A549 (cell line): ENCODE measurements around the gene SEMA5A. TPM values are rescaled to one million over a fixed set of nuclear protein-coding genes. Genes with fewer than 3 reads are reported as not detected.

Experiments used
- ATAC-seq, 2 experiments: fragments of 200-7000 bp in 1 of 2; fragments of >200 bp in 1 of 2; cut with Nextera tagmentation in 1 of 2; cut with Tn5 transposase in 1 of 2; 3 replicates each; pipeline versions ENCODE4 v1.8.0 to v1.9.1; 2018 to 2020; ENCODE audit warnings: mild to moderate bottlenecking in 1 of 2, moderate library complexity in 1 of 2
- CTCF ChIA-PET: fragments of 300-600 bp; sonication (Branson Sonifier 250); formaldehyde crosslinking; extraction: SDS; loops from one replicate; lab custom pipeline; 2021; ENCODE audit warnings: antibody characterized with exemption, inconsistent platforms; lab: Yijun Ruan, JAX
- POLR2A ChIA-PET: fragments of 350-600 bp; formaldehyde crosslinking; extraction: SDS; loops from one replicate; lab custom pipeline; 2021; ENCODE audit warnings: antibody characterized with exemption, inconsistent platforms; lab: Yijun Ruan, JAX
- DNase-seq, 2 experiments: peaks; one replicate each; pipeline versions ENCODE4 v3.0.0 to v3.0.0-alpha.2; 2011 to 2016; ENCODE audit warnings: low read depth in 1 of 2, low spot score in 1 of 2
- FAIRE-seq: peaks from 2 replicates; lab custom pipeline; 2011; peaks lifted over from hg19 to GRCh38; lab: Jason Lieb, UNC
- H3K27ac ChIP-seq, 2 experiments: fragments of >200 bp; sonication (Bioruptor Twin); formaldehyde crosslinking; 3 replicates each; pipeline ENCODE4 v1.5.1; 2016 to 2017
- H3K4me1 ChIP-seq: fragments of >200 bp; sonication (Bioruptor Twin); formaldehyde crosslinking; 3 replicates; pipeline ENCODE4 v1.6.1; 2016
- H3K4me2 ChIP-seq: fragments of >200 bp; sonication (Bioruptor Twin); formaldehyde crosslinking; 3 replicates; pipeline ENCODE4 v1.6.1; 2016
- H3K4me3 ChIP-seq: fragments of >200 bp; sonication (Bioruptor Twin); formaldehyde crosslinking; 3 replicates; pipeline ENCODE4 v1.5.1; 2016
- H3K9me3 ChIP-seq: fragments of >200 bp; sonication (Bioruptor Twin); formaldehyde crosslinking; 3 replicates; pipeline ENCODE4 v1.6.1; 2016
- EHMT2 ChIP-seq: fragments of 200-600 bp; sonication (generic); IDR thresholded peaks from 2 replicates; pipeline ENCODE4 v1.6.1; 2016; ENCODE audit warnings: antibody characterized with exemption, low read depth, mild to moderate bottlenecking, moderate library complexity
- ELK1 ChIP-seq: fragments of 150-350 bp; IDR thresholded peaks from 2 replicates; pipeline ENCODE4 v1.6.1; 2014; ENCODE audit warnings: low read depth, mild to moderate bottlenecking, low read length
- ESRRA ChIP-seq: fragments of 150-350 bp; IDR thresholded peaks from 2 replicates; pipeline ENCODE4 v1.6.1; 2014; ENCODE audit warnings: mild to moderate bottlenecking, low read length, borderline replicate concordance
- FOSB ChIP-seq: fragments of 250-450 bp; sonication (Bioruptor Pico); IDR thresholded peaks from 2 replicates; pipeline ENCODE4 v1.5.0; 2020; ENCODE audit warnings: mild to moderate bottlenecking, moderate library complexity
- GATA3 ChIP-seq: IDR thresholded peaks from 2 replicates; pipeline ENCODE4 v1.6.1; 2012; ENCODE audit warnings: borderline replicate concordance
- JUNB ChIP-seq: fragments of >200 bp; sonication (Bioruptor Twin); formaldehyde crosslinking; IDR thresholded peaks from 2 replicates; pipeline ENCODE4 v1.6.1; 2016
- MYC ChIP-seq: IDR thresholded peaks from 2 replicates; pipeline ENCODE4 v1.6.1; 2012; ENCODE audit warnings: mild to moderate bottlenecking, inconsistent platforms, low read length, improper control_type of control experiment, borderline replicate concordance
- NPAS2 ChIP-seq: fragments of 250-450 bp; sonication (Bioruptor Pico); IDR thresholded peaks from 2 replicates; pipeline ENCODE4 v1.8.0; 2022; ENCODE audit warnings: mild to moderate bottlenecking, moderate library complexity, borderline replicate concordance
- RARB ChIP-seq: fragments of 250-450 bp; sonication (Bioruptor Pico); IDR thresholded peaks from 2 replicates; pipeline ENCODE4 v1.8.0; 2021; ENCODE audit warnings: mild to moderate bottlenecking, moderate library complexity
- RFX5 ChIP-seq: fragments of 450-650 bp; IDR thresholded peaks from 2 replicates; pipeline ENCODE4 v1.7.1; 2014; ENCODE audit warnings: antibody characterized with exemption, mild to moderate bottlenecking, moderate library complexity
- ZSCAN20 ChIP-seq: fragments of 250-450 bp; sonication (Bioruptor Pico); IDR thresholded peaks from 2 replicates; pipeline ENCODE4 v1.8.0; 2022; ENCODE audit warnings: mild to moderate bottlenecking, moderate library complexity
- WGBS: methylation state at CpG from one replicate; pipeline ENCODE4 v1.1.6; 2017; ENCODE audit errors: missing lambda C conversion rate; 5-methylcytosine and 5-hydroxymethylcytosine counted together
- polyA plus RNA-seq, 4 experiments: library from polyadenylated mRNA; depleted of rRNA in 3 of 4; stranded (reverse); fragments of >200 nt; fragmentation: RNase III in 1 of 4; extraction: RNeasy Plus Mini Kit Qiagen cat#74134 plus additional on column Dnase treatment in 1 of 4; gene quantifications; 2 replicates in 3 of 4; 3 replicates in 1 of 4; pipeline ENCODE4 v1.2.3, GENCODE V29; 2011 to 2017
- TF ChIP-seq, protein P1 (sequence below): fragments of 450-650 bp; IDR thresholded peaks from 2 replicates; pipeline ENCODE4 v1.6.1; 2014; ENCODE audit warnings: antibody characterized with exemption
- TF ChIP-seq, protein P2 (sequence below): fragments of 200-600 bp; sonication (generic); IDR thresholded peaks from 2 replicates; pipeline ENCODE4 v1.6.1; 2016; ENCODE audit warnings: antibody characterized with exemption, mild to moderate bottlenecking, moderate library complexity
- TF ChIP-seq, protein P3 (sequence below): fragments of >200 bp; sonication (Bioruptor Twin); formaldehyde crosslinking; IDR thresholded peaks from 3 replicates; pipeline ENCODE4 v1.6.1; 2016

The SEMA5A gene
- polyA plus RNA-seq, 2 of the 4 experiments (the other 2 are of a cell fraction) = not detected

DNA sequence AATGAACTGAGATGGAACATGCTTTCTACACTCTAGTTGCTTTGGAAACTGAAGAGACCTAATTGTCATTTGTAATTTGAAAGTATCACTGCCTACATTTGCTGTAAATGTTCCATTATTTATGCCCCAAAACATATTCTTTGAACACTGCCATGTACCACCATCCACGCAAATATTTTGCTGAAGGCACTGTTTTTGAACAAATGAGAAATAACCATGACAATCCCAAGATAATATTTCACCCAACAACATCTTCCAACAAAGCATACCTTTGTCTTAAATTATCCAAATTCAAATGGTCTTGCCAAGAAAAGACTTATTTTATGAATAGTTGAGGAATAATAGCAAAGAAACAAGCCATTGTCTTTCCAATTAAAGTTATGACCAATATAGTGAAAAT lies 356.2 kb downstream of the SEMA5A start:
- no peak overlapping the region for H3K4me2 ChIP-seq
- FAIRE-seq (no peak), DNase-seq (no peak), ATAC-seq (no peak)
- 0% methylated on average over 1 of the region's 1 CpG for WGBS
- no peaks in the 10 kb centered on the region for H3K4me1 ChIP-seq
- ChIA-PET CTCF (interaction anchor here (1.2 kb wide), 1 partner anchor 17 kb away, joined by 5 read pairs; no protein-coding TSS in a partner anchor), POLR2A (no interaction called here)
- H3K4me3 ChIP-seq = no peak overlapping the region
- H3K27ac ChIP-seq = no peak overlapping the region
- TF ChIP-seq MYC (no peak), RARB (CRISPR knock-in tag) (no peak), RFX5 (no peak), ELK1 (no peak), JUNB (no peak)
- TF ChIP-seq, protein P1, sequence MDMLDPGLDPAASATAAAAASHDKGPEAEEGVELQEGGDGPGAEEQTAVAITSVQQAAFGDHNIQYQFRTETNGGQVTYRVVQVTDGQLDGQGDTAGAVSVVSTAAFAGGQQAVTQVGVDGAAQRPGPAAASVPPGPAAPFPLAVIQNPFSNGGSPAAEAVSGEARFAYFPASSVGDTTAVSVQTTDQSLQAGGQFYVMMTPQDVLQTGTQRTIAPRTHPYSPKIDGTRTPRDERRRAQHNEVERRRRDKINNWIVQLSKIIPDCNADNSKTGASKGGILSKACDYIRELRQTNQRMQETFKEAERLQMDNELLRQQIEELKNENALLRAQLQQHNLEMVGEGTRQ = no peak
- TF ChIP-seq, protein P2, sequence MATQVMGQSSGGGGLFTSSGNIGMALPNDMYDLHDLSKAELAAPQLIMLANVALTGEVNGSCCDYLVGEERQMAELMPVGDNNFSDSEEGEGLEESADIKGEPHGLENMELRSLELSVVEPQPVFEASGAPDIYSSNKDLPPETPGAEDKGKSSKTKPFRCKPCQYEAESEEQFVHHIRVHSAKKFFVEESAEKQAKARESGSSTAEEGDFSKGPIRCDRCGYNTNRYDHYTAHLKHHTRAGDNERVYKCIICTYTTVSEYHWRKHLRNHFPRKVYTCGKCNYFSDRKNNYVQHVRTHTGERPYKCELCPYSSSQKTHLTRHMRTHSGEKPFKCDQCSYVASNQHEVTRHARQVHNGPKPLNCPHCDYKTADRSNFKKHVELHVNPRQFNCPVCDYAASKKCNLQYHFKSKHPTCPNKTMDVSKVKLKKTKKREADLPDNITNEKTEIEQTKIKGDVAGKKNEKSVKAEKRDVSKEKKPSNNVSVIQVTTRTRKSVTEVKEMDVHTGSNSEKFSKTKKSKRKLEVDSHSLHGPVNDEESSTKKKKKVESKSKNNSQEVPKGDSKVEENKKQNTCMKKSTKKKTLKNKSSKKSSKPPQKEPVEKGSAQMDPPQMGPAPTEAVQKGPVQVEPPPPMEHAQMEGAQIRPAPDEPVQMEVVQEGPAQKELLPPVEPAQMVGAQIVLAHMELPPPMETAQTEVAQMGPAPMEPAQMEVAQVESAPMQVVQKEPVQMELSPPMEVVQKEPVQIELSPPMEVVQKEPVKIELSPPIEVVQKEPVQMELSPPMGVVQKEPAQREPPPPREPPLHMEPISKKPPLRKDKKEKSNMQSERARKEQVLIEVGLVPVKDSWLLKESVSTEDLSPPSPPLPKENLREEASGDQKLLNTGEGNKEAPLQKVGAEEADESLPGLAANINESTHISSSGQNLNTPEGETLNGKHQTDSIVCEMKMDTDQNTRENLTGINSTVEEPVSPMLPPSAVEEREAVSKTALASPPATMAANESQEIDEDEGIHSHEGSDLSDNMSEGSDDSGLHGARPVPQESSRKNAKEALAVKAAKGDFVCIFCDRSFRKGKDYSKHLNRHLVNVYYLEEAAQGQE = no peak
- no peaks in the 10 kb centered on the region for H3K9me3 ChIP-seq

DNA sequence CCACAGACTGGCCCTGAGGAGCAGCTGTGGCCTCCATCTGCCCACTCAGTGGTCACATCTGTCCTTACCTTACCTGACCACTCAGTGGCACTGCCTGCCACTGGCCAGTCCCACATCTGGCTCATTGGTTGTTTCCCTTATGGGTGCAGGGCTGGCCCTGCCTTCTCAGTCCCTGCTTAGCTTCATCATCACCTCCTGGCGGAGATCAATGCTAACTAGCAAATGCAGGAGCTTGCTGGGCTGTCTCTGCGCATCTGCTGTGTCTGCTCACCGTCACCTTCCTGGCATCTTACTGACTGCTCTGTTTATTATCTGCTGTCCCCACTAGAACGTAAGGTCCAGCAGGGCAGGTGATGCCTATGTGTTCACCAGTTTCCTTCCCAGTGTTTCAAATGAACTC lies 356.9 kb downstream of the SEMA5A start:
- DNase-seq = no peak
- Histone ChIP-seq H3K9me3 (no peaks in the 10 kb centered on the region), H3K4me2 (no peak overlapping the region), H3K4me1 (no peaks in the 10 kb centered on the region), H3K27ac (no peak overlapping the region), H3K4me3 (no peak overlapping the region)
- WGBS = 1% methylated on average over 4 of the region's 4 CpGs
- no peak for FAIRE-seq
- no peak for TF ChIP-seq ZSCAN20 (CRISPR knock-in tag)
- ATAC-seq = no peak; a peak in 1 of 6 replicates
- POLR2A ChIA-PET = no interaction called here
- CTCF ChIA-PET = interaction anchor here (0.8 kb wide), 1 partner anchor 18 kb away, joined by 3 read pairs; no protein-coding TSS in a partner anchor

DNA sequence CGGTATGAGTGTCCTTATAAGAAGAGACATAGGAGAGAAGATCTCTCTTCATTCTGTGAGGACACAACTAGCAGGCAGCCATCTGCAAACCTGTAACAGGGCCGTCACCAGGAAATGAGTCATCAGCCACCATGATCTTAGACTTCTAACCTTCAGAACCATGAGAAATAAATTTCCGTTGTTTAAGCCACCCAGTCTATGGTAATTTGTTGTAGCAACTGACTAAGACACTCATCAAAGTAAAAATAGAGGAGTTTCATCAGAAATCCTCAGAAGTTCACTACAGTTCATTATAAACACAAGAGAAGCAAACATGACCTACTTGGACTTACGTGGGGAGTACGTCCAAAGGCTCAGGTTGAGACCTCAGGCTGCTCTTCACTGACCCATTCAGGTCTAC lies 357.7 kb downstream of the SEMA5A start:
- FAIRE-seq (no peak), DNase-seq (no peak), ATAC-seq (no peak)
- ChIA-PET POLR2A (no interaction called here), CTCF (interaction anchor here (0.8 kb wide), 1 partner anchor 19 kb away, joined by 3 read pairs; no protein-coding TSS in a partner anchor)
- Histone ChIP-seq H3K4me1 (no peaks in the 10 kb centered on the region), H3K27ac (no peak overlapping the region), H3K9me3 (no peaks in the 10 kb centered on the region), H3K4me2 (no peak overlapping the region), H3K4me3 (no peak overlapping the region)
- TF ChIP-seq ESRRA = no peak
- no peak for TF ChIP-seq EHMT2
- TF ChIP-seq NPAS2 = no peak
- TF ChIP-seq GATA3 = no peak
- TF ChIP-seq FOSB (CRISPR knock-in tag) = no peak
- TF ChIP-seq, protein P3, sequence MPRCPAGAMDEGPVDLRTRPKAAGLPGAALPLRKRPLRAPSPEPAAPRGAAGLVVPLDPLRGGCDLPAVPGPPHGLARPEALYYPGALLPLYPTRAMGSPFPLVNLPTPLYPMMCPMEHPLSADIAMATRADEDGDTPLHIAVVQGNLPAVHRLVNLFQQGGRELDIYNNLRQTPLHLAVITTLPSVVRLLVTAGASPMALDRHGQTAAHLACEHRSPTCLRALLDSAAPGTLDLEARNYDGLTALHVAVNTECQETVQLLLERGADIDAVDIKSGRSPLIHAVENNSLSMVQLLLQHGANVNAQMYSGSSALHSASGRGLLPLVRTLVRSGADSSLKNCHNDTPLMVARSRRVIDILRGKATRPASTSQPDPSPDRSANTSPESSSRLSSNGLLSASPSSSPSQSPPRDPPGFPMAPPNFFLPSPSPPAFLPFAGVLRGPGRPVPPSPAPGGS = no peak
- WGBS = 0% methylated on average over 5 of the region's 5 CpGs
